VCaP (cell line): ENCODE data around the gene TPCN2.
"Not testable (repeated sequence)": the region's sequence is repeated elsewhere in the genome, so short reads cannot be mapped to it uniquely, and the experiment has no call there.

Source experiments
- H3K27ac ChIP-seq: fragments of 450-650 bp; 2 replicates; pipeline ENCODE4 v1.5.1; 2017
- CTCF ChIP-seq: fragments of 450-650 bp; conservative IDR thresholded peaks from 2 replicates; pipeline ENCODE4 v1.5.1; 2017; ENCODE audit warnings: mild to moderate bottlenecking, moderate library complexity

TPCN2 gene

GRCh38 chr11:69048694-69049489 is at the start of gene TPCN2:
Gene TPCN2 (plus strand): TSS chr11:69048932. CDS start chr11:69048998, 66 bp downstream.
- TF ChIP-seq CTCF: no peak
- H3K27ac ChIP-seq: peak within 1 kb of the TSS; percentile 92

GRCh38 chr11:68999093-68999747 is 49.5 kb upstream of the TPCN2 start:
- no peak overlapping the region for H3K27ac ChIP-seq
- no peak for TF ChIP-seq CTCF

- H3K27ac ChIP-seq: not testable (repeated sequence)
These were observed 48.9 kb upstream of the TPCN2 start for GRCh38 chr11:68999748-69000355.

- no peak for TF ChIP-seq CTCF
- H3K27ac ChIP-seq: no peak overlapping the region
These were observed 48.3 kb upstream of the TPCN2 start for GRCh38 chr11:69000391-69000790.

- peak; percentile 74 for TF ChIP-seq CTCF
- no peak overlapping the region for H3K27ac ChIP-seq
These were observed 47.9 kb upstream of the TPCN2 start for GRCh38 chr11:69000831-69001242.

- H3K27ac ChIP-seq: no peak overlapping the region
- TF ChIP-seq CTCF: no peak
These were observed 47.3 kb upstream of the TPCN2 start for GRCh38 chr11:69001243-69002081.

- no peak overlapping the region for H3K27ac ChIP-seq
- TF ChIP-seq CTCF: no peak
These were observed 46.6 kb upstream of the TPCN2 start for GRCh38 chr11:69002110-69002569.
